Measurements from ENCODE around the gene PTPRE.

- TF ChIP-seq CTCF (conservative IDR thresholded peaks at IDR 0.05; ENCODE audit: low read depth, low read length) (no peak), EZH2 (IDR thresholded peaks at IDR 0.05; ENCODE audit: borderline replicate concordance, low read depth, low read length, poor library complexity, severe bottlenecking) (no peak)
Measured at GRCh38 chr10:128025951-128026350, 119.0 kb downstream of the PTPRE start.

Data from A673 (cell line).